WTC11 (cell line): ENCODE measurements around the gene MOB3B. TPM values are rescaled to one million over a fixed set of nuclear protein-coding genes. Genes with fewer than 3 reads are reported as not detected.

Experiments used
- ATAC-seq: fragments of 200-7000 bp; cut with Tn5 transposase; 2 replicates; pipeline ENCODE4 v1.10.0; 2021; ENCODE audit warnings: mild to moderate bottlenecking, moderate library complexity
- CTCF ChIA-PET: fragments of 300-600 bp; sonication (Branson Sonifier 250); formaldehyde crosslinking; loops from one replicate; lab custom pipeline; 2021; ENCODE audit warnings: antibody characterized with exemption; lab: Charles Lee
- POLR2A ChIA-PET: fragments of 350-600 bp; sonication (Branson Sonifier 250); formaldehyde crosslinking; loops from one replicate; lab custom pipeline; 2021; ENCODE audit warnings: antibody characterized with exemption; lab: Charles Lee
- DNase-seq: peaks from one replicate; pipeline ENCODE4 v3.0.0; 2021; ENCODE audit warnings: low spot score
- H3K27ac Mint-ChIP-seq: 2 replicates; pipeline ENCODE4 v1.8.0; 2021; ENCODE audit warnings: mixed read lengths
- H3K27me3 Mint-ChIP-seq: 2 replicates; pipeline ENCODE4 v1.8.0; 2021; ENCODE audit warnings: low read depth, mild to moderate bottlenecking, moderate library complexity, mixed read lengths
- H3K36me3 Mint-ChIP-seq: 2 replicates; pipeline ENCODE4 v1.8.0; 2021; ENCODE audit warnings: mixed read lengths
- H3K4me1 Mint-ChIP-seq: 2 replicates; pipeline ENCODE4 v1.8.0; 2022; ENCODE audit warnings: mixed read lengths
- H3K4me3 Mint-ChIP-seq: 2 replicates; pipeline ENCODE4 v1.8.0; 2021; ENCODE audit warnings: mild to moderate bottlenecking, moderate library complexity, mixed read lengths
- H3K9me3 Mint-ChIP-seq: 2 replicates; pipeline ENCODE4 v1.8.0; 2021; ENCODE audit warnings: mixed read lengths
- ATF2 ChIP-seq: sonication (generic); formaldehyde crosslinking; IDR thresholded peaks from 2 replicates; pipeline ENCODE4 v1.8.1; 2022; ENCODE audit warnings: low read depth, missing genetic modification reagents, borderline replicate concordance
- CBFB ChIP-seq: sonication (generic); formaldehyde crosslinking; IDR thresholded peaks from 2 replicates; pipeline ENCODE4 v1.8.1; 2022; ENCODE audit warnings: mild to moderate bottlenecking, low read depth, missing genetic modification reagents
- E2F4 ChIP-seq: sonication (generic); formaldehyde crosslinking; IDR thresholded peaks from 2 replicates; pipeline ENCODE4 v1.8.1; 2022; ENCODE audit warnings: low read depth, mild to moderate bottlenecking, moderate library complexity, missing genetic modification reagents, borderline replicate concordance
- E2F5 ChIP-seq: sonication (generic); formaldehyde crosslinking; IDR thresholded peaks from 2 replicates; pipeline ENCODE4 v1.8.1; 2022; ENCODE audit warnings: mild to moderate bottlenecking, moderate library complexity, missing genetic modification reagents
- ELF4 ChIP-seq: sonication (generic); formaldehyde crosslinking; IDR thresholded peaks from 2 replicates; pipeline ENCODE4 v1.8.1; 2022; ENCODE audit warnings: low read depth, mild to moderate bottlenecking, moderate library complexity, missing genetic modification reagents
- ERG ChIP-seq: fragments of 250-450 bp; sonication (Bioruptor Pico); IDR thresholded peaks from 2 replicates; pipeline ENCODE4 v1.8.0; 2021; ENCODE audit warnings: mild to moderate bottlenecking
- FOXK1 ChIP-seq: sonication (generic); formaldehyde crosslinking; IDR thresholded peaks from 2 replicates; pipeline ENCODE4 v1.8.0; 2022; ENCODE audit warnings: mild to moderate bottlenecking, moderate library complexity, missing genetic modification reagents
- JAZF1 ChIP-seq: fragments of 250-450 bp; sonication (Bioruptor Pico); IDR thresholded peaks from 2 replicates; pipeline ENCODE4 v1.9.0; 2021; ENCODE audit warnings: moderate library complexity, mild to moderate bottlenecking, inconsistent platforms
- NR1H2 ChIP-seq: sonication (generic); formaldehyde crosslinking; IDR thresholded peaks from 2 replicates; pipeline ENCODE4 v1.9.0; 2021; ENCODE audit warnings: mild to moderate bottlenecking, moderate library complexity, missing genetic modification reagents
- NR3C1 ChIP-seq: sonication (generic); formaldehyde crosslinking; conservative IDR thresholded peaks from 2 replicates; pipeline ENCODE4 v1.8.1; 2023; ENCODE audit warnings: low read depth, mild to moderate bottlenecking, missing genetic modification reagents
- RELA ChIP-seq: sonication (generic); formaldehyde crosslinking; IDR thresholded peaks from 2 replicates; pipeline ENCODE4 v1.8.1; 2022; ENCODE audit warnings: missing genetic modification reagents, mild to moderate bottlenecking, borderline replicate concordance
- RORB ChIP-seq: fragments of 250-450 bp; sonication (Bioruptor Pico); IDR thresholded peaks from 2 replicates; pipeline ENCODE4 v1.9.0; 2021; ENCODE audit warnings: mild to moderate bottlenecking
- SMAD3 ChIP-seq: sonication (generic); formaldehyde crosslinking; IDR thresholded peaks from 2 replicates; pipeline ENCODE4 v1.8.0; 2022; ENCODE audit warnings: missing genetic modification reagents, mild to moderate bottlenecking, borderline replicate concordance
- SMAD4 ChIP-seq: sonication (generic); formaldehyde crosslinking; IDR thresholded peaks from 2 replicates; pipeline ENCODE4 v1.8.0; 2022; ENCODE audit warnings: mild to moderate bottlenecking, missing genetic modification reagents
- SOX15 ChIP-seq: fragments of 250-450 bp; sonication (Bioruptor Pico); IDR thresholded peaks from 2 replicates; pipeline ENCODE4 v1.9.0; 2021; ENCODE audit warnings: mild to moderate bottlenecking
- SP1 ChIP-seq: sonication (generic); formaldehyde crosslinking; conservative IDR thresholded peaks from 2 replicates; pipeline ENCODE4 v1.8.1; 2022; ENCODE audit warnings: missing genetic modification reagents
- USF2 ChIP-seq: sonication (generic); formaldehyde crosslinking; IDR thresholded peaks from 2 replicates; pipeline ENCODE4 v1.8.1; 2023; ENCODE audit warnings: mild to moderate bottlenecking, missing genetic modification reagents, moderate library complexity
- ZNF232 ChIP-seq: sonication (generic); formaldehyde crosslinking; IDR thresholded peaks from 2 replicates; pipeline ENCODE4 v1.8.0; 2022; ENCODE audit warnings: mild to moderate bottlenecking, missing genetic modification reagents
- ZNF281 ChIP-seq: sonication (generic); formaldehyde crosslinking; IDR thresholded peaks from 2 replicates; pipeline ENCODE4 v1.8.0; 2023; ENCODE audit warnings: mild to moderate bottlenecking, missing genetic modification reagents
- ZNF416 ChIP-seq: fragments of 250-450 bp; sonication (Bioruptor Pico); IDR thresholded peaks from 2 replicates; pipeline ENCODE4 v1.9.0; 2021; ENCODE audit warnings: mild to moderate bottlenecking, inconsistent platforms
- ZNF425 ChIP-seq: fragments of 250-450 bp; sonication (Bioruptor Pico); conservative IDR thresholded peaks from 2 replicates; pipeline ENCODE4 v1.9.0; 2021; ENCODE audit warnings: mild to moderate bottlenecking
- ZSCAN18 ChIP-seq: fragments of 250-450 bp; sonication (Bioruptor Pico); IDR thresholded peaks from 2 replicates; pipeline ENCODE4 v2.1.2; 2022; ENCODE audit warnings: mild to moderate bottlenecking, moderate library complexity
- total RNA-seq: library from RNA; stranded (reverse); gene quantifications from 3 replicates; pipeline ENCODE4 v1.2.3, GENCODE V29; 2021

The MOB3B gene
- total RNA-seq, 1 experiment from 2014 or later, result 25.1 TPM

- TF ChIP-seq ZNF281 (CRISPR knock-in tag), result no peak
- no peak for TF ChIP-seq RELA (CRISPR knock-in tag)
- no peak for TF ChIP-seq SMAD4
- TF ChIP-seq USF2 (CRISPR knock-in tag), result no peak
- no peak for TF ChIP-seq ZNF416 (CRISPR knock-in tag)
- no peak for TF ChIP-seq NR1H2 (CRISPR knock-in tag)
- no peak for TF ChIP-seq RORB (CRISPR knock-in tag)
These were observed 44.5 kb downstream of the MOB3B start (continued) for GRCh38 chr9:27485158-27485557.

- peaks cover 28% of the 10 kb centered on the region for H3K4me1 Mint-ChIP-seq
- peaks cover 22% of the 10 kb centered on the region for H3K9me3 Mint-ChIP-seq
- no peaks in the 10 kb centered on the region for H3K27me3 Mint-ChIP-seq
- DNase-seq (no peak), ATAC-seq (no peak)
- H3K4me3 Mint-ChIP-seq, result no peak overlapping the region
- H3K27ac Mint-ChIP-seq, result no peak overlapping the region
- peaks cover 29% of the 10 kb centered on the region for H3K36me3 Mint-ChIP-seq
- TF ChIP-seq E2F4 (CRISPR knock-in tag), result no peak
- no peak for TF ChIP-seq CBFB (CRISPR knock-in tag)
- TF ChIP-seq ATF2 (CRISPR knock-in tag), result no peak
- TF ChIP-seq, all 79 proteins: peak for 0
- ChIA-PET CTCF (no interaction called here), POLR2A (no interaction called here)
These were observed 46.0 kb downstream of the MOB3B start for GRCh38 chr9:27483576-27483975.

- no peaks in the 10 kb centered on the region for H3K27me3 Mint-ChIP-seq
- H3K27ac Mint-ChIP-seq, result no peak overlapping the region
- ChIA-PET CTCF (no interaction called here), POLR2A (no interaction called here)
- peaks cover 30% of the 10 kb centered on the region for H3K9me3 Mint-ChIP-seq
- no peak for DNase-seq
- peaks cover 22% of the 10 kb centered on the region for H3K4me1 Mint-ChIP-seq
- no peak for ATAC-seq
- H3K4me3 Mint-ChIP-seq, result no peak overlapping the region
- H3K36me3 Mint-ChIP-seq, result peaks cover 37% of the 10 kb centered on the region
- TF ChIP-seq SMAD4 (no peak), SMAD3 (CRISPR knock-in tag) (no peak), NR1H2 (CRISPR knock-in tag) (no peak), ZNF425 (no peak), ERG (CRISPR knock-in tag) (no peak), NR3C1 (CRISPR knock-in tag) (no peak), FOXK1 (CRISPR knock-in tag) (no peak), ELF4 (CRISPR knock-in tag) (no peak), ZNF232 (no peak), SP1 (no peak), JAZF1 (CRISPR knock-in tag) (no peak), E2F5 (no peak), ZSCAN18 (CRISPR knock-in tag) (no peak), SOX15 (CRISPR knock-in tag) (no peak)
These were observed 46.9 kb downstream of the MOB3B start for GRCh38 chr9:27482709-27483108.
